HG03095 (cell line): Measurements from ENCODE around the gene ZBTB26.

Experiments
- ATAC-seq: cut with Tn5 transposase; IDR thresholded peaks from one replicate; pipeline ENCODE4 v1.9.1; 2021; ENCODE audit warnings: moderate library complexity; ENCODE audit not compliant: unreplicated experiment

Gene ZBTB26

GRCh38 chr9:122931226-122932121 lies at the start of gene ZBTB26:
ZBTB26 (minus strand) TSS chr9:122931512; CDS start chr9:122919934, 11,578 bp downstream.
- peak; percentile 91 for ATAC-seq

- ATAC-seq = no peak
Observed at GRCh38 chr9:122978601-122979000, 47.3 kb upstream of the ZBTB26 start.

- no peak for ATAC-seq
Observed at GRCh38 chr9:122975196-122975595, 43.9 kb upstream of the ZBTB26 start.

GRCh38 chr9:122961139-122961538 lies 29.8 kb upstream of the ZBTB26 start:
- ATAC-seq = no peak

- ATAC-seq = no peak
Observed at GRCh38 chr9:122955961-122956360, 24.6 kb upstream of the ZBTB26 start.

- no peak for ATAC-seq
Observed at GRCh38 chr9:122954253-122954691, 23.0 kb upstream of the ZBTB26 start.

- no peak for ATAC-seq
Observed at GRCh38 chr9:122951056-122951455, 19.7 kb upstream of the ZBTB26 start.

GRCh38 chr9:122950263-122950662 lies 19.0 kb upstream of the ZBTB26 start:
- ATAC-seq = no peak

GRCh38 chr9:122949696-122950095 lies 18.4 kb upstream of the ZBTB26 start:
- no peak for ATAC-seq

- no peak for ATAC-seq
Observed at GRCh38 chr9:122948313-122948712, 17.0 kb upstream of the ZBTB26 start.

GRCh38 chr9:122946461-122947005 lies 15.2 kb upstream of the ZBTB26 start:
- ATAC-seq = no peak

GRCh38 chr9:122944960-122945888 lies 13.9 kb upstream of the ZBTB26 start:
- no peak for ATAC-seq

GRCh38 chr9:122941582-122942234 lies 10.4 kb upstream of the ZBTB26 start:
- no peak for ATAC-seq

- ATAC-seq = peak; percentile 97
Observed at GRCh38 chr9:122940749-122941581, 9.7 kb upstream of the ZBTB26 start, which contains the start of gene RABGAP1. RABGAP1 (plus strand) TSS chr9:122941020; CDS start chr9:122957060, 16,040 bp downstream.

- ATAC-seq = no peak
Observed at GRCh38 chr9:122940454-122940748, 9.1 kb upstream of the ZBTB26 start.

GRCh38 chr9:122939601-122940000 lies 8.3 kb upstream of the ZBTB26 start:
- ATAC-seq = no peak

GRCh38 chr9:122936883-122937282 lies 5.6 kb upstream of the ZBTB26 start:
- ATAC-seq = no peak

- ATAC-seq = no peak
Observed at GRCh38 chr9:122936464-122936863, 5.2 kb upstream of the ZBTB26 start.

GRCh38 chr9:122930541-122931225 lies 629 bp downstream of the ZBTB26 start:
- ATAC-seq = peak; percentile 20
